CD4-positive, alpha-beta memory T cell (primary cell): Measurements from ENCODE around the gene CENPE. TPM values are rescaled to one million over a fixed set of nuclear protein-coding genes. Genes with fewer than 3 reads are reported as not detected.
"Not testable (repeated sequence)": the region's sequence is repeated elsewhere in the genome, so short reads cannot be mapped to it uniquely, and the experiment has no call there.

Experiments
- CTCF ChIA-PET: fragments of 350-600 bp; sonication (Branson Sonifier 250); formaldehyde crosslinking; loops from one replicate; lab custom pipeline; 2021; ENCODE audit warnings: inconsistent platforms; ENCODE audit not compliant: partially characterized antibody; lab: Charles Lee
- POLR2A ChIA-PET: fragments of 350-600 bp; sonication (Branson Sonifier 250); formaldehyde crosslinking; loops from one replicate; lab custom pipeline; 2021; ENCODE audit not compliant: partially characterized antibody; lab: Charles Lee
- DNase-seq, 5 donors: peaks; one replicate each; pipeline versions ENCODE4 v3.0.0 to v3.0.0-alpha.2; 2020 to 2022; ENCODE audit warnings: mixed read lengths in 1 of 5
- H3K27ac ChIP-seq: one replicate; pipeline ENCODE4 v1.7.0; 2013; ENCODE audit warnings: low read depth, low read length
- H3K27me3 ChIP-seq: 2 replicates; pipeline ENCODE4 v1.7.0; 2013; ENCODE audit warnings: mild to moderate bottlenecking, low read length, moderate library complexity; ENCODE audit not compliant: insufficient read depth
- H3K36me3 ChIP-seq: 2 replicates; pipeline ENCODE4 v1.7.0; 2013; ENCODE audit warnings: mild to moderate bottlenecking, low read length, moderate library complexity; ENCODE audit not compliant: insufficient read depth
- H3K4me1 ChIP-seq: 2 replicates; pipeline ENCODE4 v1.7.0; 2013; ENCODE audit warnings: mild to moderate bottlenecking, low read length, moderate library complexity; ENCODE audit not compliant: insufficient read depth
- H3K4me3 ChIP-seq, 2 donors: one replicate each; pipeline ENCODE4 v1.7.0; 2013; ENCODE audit warnings: low read length in 2 of 2, mild to moderate bottlenecking in 1 of 2
- H3K9me3 ChIP-seq, 2 donors: one replicate each; pipeline ENCODE4 v1.7.0; 2013; ENCODE audit warnings: low read length in 2 of 2, control low read depth in 1 of 2; ENCODE audit not compliant: control insufficient read depth in 1 of 2
- H3K27ac Mint-ChIP-seq, 7 donors: one replicate each; pipeline ENCODE4 v1.8.0; 2020 to 2021; ENCODE audit warnings: mixed read lengths in 7 of 7, mild to moderate bottlenecking in 6 of 7, inconsistent platforms in 3 of 7, moderate library complexity in 3 of 7
- H3K27me3 Mint-ChIP-seq, 2 donors: one replicate each; pipeline ENCODE4 v1.8.0; 2020 to 2021; ENCODE audit warnings: mixed read lengths in 2 of 2
- H3K36me3 Mint-ChIP-seq, 2 donors: one replicate each; pipeline ENCODE4 v1.8.0; 2020 to 2021; ENCODE audit warnings: mixed read lengths in 2 of 2, inconsistent platforms in 1 of 2, mild to moderate bottlenecking in 1 of 2
- H3K4me1 Mint-ChIP-seq, 4 donors: one replicate each; pipeline ENCODE4 v1.8.0; 2020 to 2021; ENCODE audit warnings: mixed read lengths in 4 of 4, mild to moderate bottlenecking in 1 of 4
- H3K4me3 Mint-ChIP-seq, 8 donors: one replicate each; pipeline ENCODE4 v1.8.0; 2020 to 2021; ENCODE audit warnings: mixed read lengths in 8 of 8, mild to moderate bottlenecking in 7 of 8, moderate library complexity in 6 of 8, inconsistent platforms in 3 of 8
- H3K9me3 Mint-ChIP-seq, 8 donors: one replicate each; pipeline ENCODE4 v1.8.0; 2020 to 2021; ENCODE audit warnings: mixed read lengths in 8 of 8, mild to moderate bottlenecking in 5 of 8, inconsistent platforms in 3 of 8, moderate library complexity in 1 of 8
- intact Hi-C: fragments of 100-400 bp; cut with micrococcal nuclease; formaldehyde crosslinking; loops from one replicate; pipeline ENCODE4 v1.15.1; 2023
- polyA plus RNA-seq, 2 donors: library from polyadenylated mRNA; unstranded; fragments of 300-500 nt; fragmentation: Illumina TruSeq; gene quantifications; one replicate each; pipeline ENCODE4 v1.2.3, GENCODE V29; 2021
- total RNA-seq, 2 experiments: library from RNA; stranded (reverse); gene quantifications; one replicate each; pipeline ENCODE4 v1.2.3, GENCODE V29; 2021

Gene CENPE
- total and polyA plus RNA-seq, 4 experiments from 2014 or later: 0.67 to 1.5 (median 0.77) TPM; not detected in 1

GRCh38 chr4:103201253-103201652 lies 3.1 kb upstream of the CENPE start:
- ChIA-PET POLR2A (no interaction called here), CTCF (no interaction called here)
- Histone ChIP-seq H3K4me3 (no peak overlapping the region), H3K9me3 (no peaks in the 10 kb centered on the region), H3K27me3 (no peaks in the 10 kb centered on the region), H3K36me3 (no peaks in the 10 kb centered on the region), H3K27ac (no peak overlapping the region), H3K4me1 (peaks cover 10% of the 10 kb centered on the region)
- peaks cover 9 to 18% (median 11%) of the 10 kb centered on the region in 4 donors for H3K4me1 Mint-ChIP-seq
- no peak for DNase-seq
- peaks cover 0 to 10% of the 10 kb centered on the region in 2 donors for H3K36me3 Mint-ChIP-seq
- peaks cover 0 to 2% (median 0%) of the 10 kb centered on the region in 8 donors for H3K9me3 Mint-ChIP-seq
- H3K27ac Mint-ChIP-seq: no peak overlapping the region
- intact Hi-C loops: no loop called here
- peak overlapping the region in 2 of 8 donors; percentile 7 to 12 for H3K4me3 Mint-ChIP-seq
- H3K27me3 Mint-ChIP-seq: peaks cover 0 to 5% of the 10 kb centered on the region in 2 donors

GRCh38 chr4:103199009-103199408 lies 866 bp upstream of the CENPE start:
- Histone ChIP-seq H3K9me3 (no peaks in the 10 kb centered on the region), H3K27ac (peak overlapping the region; percentile 88), H3K27me3 (no peaks in the 10 kb centered on the region), H3K4me3 (peak overlapping the region; percentile 67 to 75), H3K4me1 (peaks cover 10% of the 10 kb centered on the region), H3K36me3 (no peaks in the 10 kb centered on the region)
- no peak for DNase-seq
- H3K4me1 Mint-ChIP-seq: peaks cover 9 to 18% (median 13%) of the 10 kb centered on the region in 4 donors
- H3K27me3 Mint-ChIP-seq: peaks cover 0 to 5% of the 10 kb centered on the region in 2 donors
- peaks cover 0 to 2% (median 0%) of the 10 kb centered on the region in 8 donors for H3K9me3 Mint-ChIP-seq
- ChIA-PET POLR2A (interaction anchor here (0.7 kb wide), 1 partner anchor 179 kb away, joined by 4 read pairs; no protein-coding TSS in a partner anchor), CTCF (interaction anchor here (0.6 to 1.2 kb wide), 5 partner anchors 49 to 751 kb away, joined by 3 to 5 read pairs (median 3); partner anchors contain the start of gene BDH2)
- H3K27ac Mint-ChIP-seq: peak overlapping the region in 6 of 7 donors; percentile 87 to 100 (median 98)
- H3K36me3 Mint-ChIP-seq: peaks cover 0 to 10% of the 10 kb centered on the region in 2 donors
- H3K4me3 Mint-ChIP-seq: peak overlapping the region; percentile 92 to 100 (median 96)
- intact Hi-C loops: loop anchor here (10.0 kb wide), 2 partner anchors 184 to 854 kb away; partner anchors contain the start of genes SLC39A8 and SLC9B1

- H3K4me1 Mint-ChIP-seq: peaks cover 9 to 18% (median 13%) of the 10 kb centered on the region in 4 donors
- H3K27me3 Mint-ChIP-seq: peaks cover 0 to 5% of the 10 kb centered on the region in 2 donors
- ChIA-PET POLR2A (no interaction called here), CTCF (interaction anchor here (1.0 to 1.4 kb wide), 3 partner anchors 11 to 27 kb away, joined by 3 to 4 read pairs (median 3); no protein-coding TSS in a partner anchor)
- H3K9me3 ChIP-seq: no peaks in the 10 kb centered on the region
- no peaks in the 10 kb centered on the region for H3K27me3 ChIP-seq
- DNase-seq: peak in 1 of 5 donors; percentile 39
- peaks cover 0 to 10% of the 10 kb centered on the region in 2 donors for H3K36me3 Mint-ChIP-seq
- H3K36me3 ChIP-seq: no peaks in the 10 kb centered on the region
- H3K27ac Mint-ChIP-seq: peak overlapping the region; percentile 87 to 100 (median 98)
- intact Hi-C loops: loop anchor here (1.0 to 10.0 kb wide), 3 partner anchors 183 to 853 kb away; partner anchors contain the start of genes SLC39A8 and SLC9B1
- H3K27ac ChIP-seq: peak overlapping the region; percentile 88
- peaks cover 0 to 2% (median 0%) of the 10 kb centered on the region in 8 donors for H3K9me3 Mint-ChIP-seq
- H3K4me3 Mint-ChIP-seq: peak overlapping the region; percentile 92 to 100 (median 96)
- H3K4me3 ChIP-seq: peak overlapping the region; percentile 67 to 75
- H3K4me1 ChIP-seq: peaks cover 10% of the 10 kb centered on the region
Observed at GRCh38 chr4:103197765-103198110, 405 bp downstream of the CENPE start.

- no peak overlapping the region for H3K27ac ChIP-seq
- ChIA-PET CTCF (no interaction called here), POLR2A (no interaction called here)
- intact Hi-C loops: loop anchor here (10.0 kb wide), 2 partner anchors 179 to 849 kb away; partner anchors contain the start of genes SLC39A8 and SLC9B1
- no peaks in the 10 kb centered on the region for H3K36me3 ChIP-seq
- DNase-seq: no peak
- Mint-ChIP-seq H3K4me3 (no peak overlapping the region), H3K27me3 (no peaks in the 10 kb centered on the region), H3K9me3 (peaks cover 0 to 2% (median 0%) of the 10 kb centered on the region in 8 donors), H3K27ac (no peak overlapping the region), H3K36me3 (peaks cover 0 to 8% of the 10 kb centered on the region in 2 donors), H3K4me1 (peaks cover 10 to 15% (median 13%) of the 10 kb centered on the region in 4 donors)
- H3K4me1 ChIP-seq: peaks cover 4% of the 10 kb centered on the region
- no peaks in the 10 kb centered on the region for H3K9me3 ChIP-seq
- no peaks in the 10 kb centered on the region for H3K27me3 ChIP-seq
- no peak overlapping the region for H3K4me3 ChIP-seq
Observed at GRCh38 chr4:103193457-103193856, 4.7 kb downstream of the CENPE start.

GRCh38 chr4:103171006-103171405 lies 27.1 kb downstream of the CENPE start:
- H3K4me3 Mint-ChIP-seq: no peak overlapping the region
- intact Hi-C loops: no loop called here
- POLR2A ChIA-PET: no interaction called here

GRCh38 chr4:103169750-103170149 lies 28.4 kb downstream of the CENPE start:
- H3K36me3 Mint-ChIP-seq: not testable (repeated sequence)

More at GRCh38 chr4:103171006-103171405, 27.1 kb downstream of the CENPE start:
- no peak overlapping the region for H3K27ac Mint-ChIP-seq
- no peaks in the 10 kb centered on the region for H3K27me3 Mint-ChIP-seq
- peaks cover 7 to 9% of the 10 kb centered on the region in 2 donors for H3K36me3 Mint-ChIP-seq
- H3K4me3 ChIP-seq: no peak overlapping the region
- no peaks in the 10 kb centered on the region for H3K36me3 ChIP-seq
- no peak for DNase-seq
- no peaks in the 10 kb centered on the region for H3K4me1 ChIP-seq
- H3K9me3 ChIP-seq: peaks cover 0 to 6% of the 10 kb centered on the region in 2 donors
- CTCF ChIA-PET: interaction anchor here (1.2 kb wide), 1 partner anchor 26 kb away, joined by 3 read pairs; no protein-coding TSS in a partner anchor
- H3K4me1 Mint-ChIP-seq: peaks cover 0 to 3% (median under 1%) of the 10 kb centered on the region in 4 donors
- H3K27ac ChIP-seq: no peak overlapping the region
- H3K27me3 ChIP-seq: no peaks in the 10 kb centered on the region
- H3K9me3 Mint-ChIP-seq: peaks cover 0 to 19% (median 15%) of the 10 kb centered on the region in 8 donors

GRCh38 chr4:103168993-103169392 lies 29.1 kb downstream of the CENPE start:
- Histone ChIP-seq H3K27ac (no peak overlapping the region), H3K4me3 (no peak overlapping the region), H3K27me3 (no peaks in the 10 kb centered on the region), H3K36me3 (no peaks in the 10 kb centered on the region), H3K4me1 (no peaks in the 10 kb centered on the region), H3K9me3 (peaks cover 0 to 6% of the 10 kb centered on the region in 2 donors)
- peaks cover 0 to 3% (median under 1%) of the 10 kb centered on the region in 4 donors for H3K4me1 Mint-ChIP-seq
- H3K36me3 Mint-ChIP-seq: peaks cover 7 to 9% of the 10 kb centered on the region in 2 donors
- H3K9me3 Mint-ChIP-seq: peaks cover 0 to 19% (median 15%) of the 10 kb centered on the region in 8 donors
- intact Hi-C loops: no loop called here
- no peak for DNase-seq
- ChIA-PET CTCF (interaction anchor here (0.9 kb wide), 1 partner anchor 13 kb away, joined by 3 read pairs; no protein-coding TSS in a partner anchor), POLR2A (no interaction called here)
- H3K4me3 Mint-ChIP-seq: no peak overlapping the region
- no peaks in the 10 kb centered on the region for H3K27me3 Mint-ChIP-seq
- no peak overlapping the region for H3K27ac Mint-ChIP-seq

More at GRCh38 chr4:103169750-103170149, 28.4 kb downstream of the CENPE start:
- Mint-ChIP-seq H3K9me3 (peaks cover 0 to 19% (median 15%) of the 10 kb centered on the region in 8 donors), H3K27ac (peak overlapping the region in 1 of 7 donors; percentile 29)
- intact Hi-C loops, CTCF ChIA-PET, H3K9me3 ChIP-seq, DNase-seq, H3K36me3 ChIP-seq, H3K27me3 ChIP-seq, POLR2A ChIA-PET, H3K27me3 Mint-ChIP-seq, H3K4me3 Mint-ChIP-seq, H3K27ac ChIP-seq, H3K4me1 ChIP-seq, H3K4me1 Mint-ChIP-seq, H3K4me3 ChIP-seq: not testable (repeated sequence)
